Measurements from ENCODE around the gene ADCY7.

ADCY7 gene

DNA sequence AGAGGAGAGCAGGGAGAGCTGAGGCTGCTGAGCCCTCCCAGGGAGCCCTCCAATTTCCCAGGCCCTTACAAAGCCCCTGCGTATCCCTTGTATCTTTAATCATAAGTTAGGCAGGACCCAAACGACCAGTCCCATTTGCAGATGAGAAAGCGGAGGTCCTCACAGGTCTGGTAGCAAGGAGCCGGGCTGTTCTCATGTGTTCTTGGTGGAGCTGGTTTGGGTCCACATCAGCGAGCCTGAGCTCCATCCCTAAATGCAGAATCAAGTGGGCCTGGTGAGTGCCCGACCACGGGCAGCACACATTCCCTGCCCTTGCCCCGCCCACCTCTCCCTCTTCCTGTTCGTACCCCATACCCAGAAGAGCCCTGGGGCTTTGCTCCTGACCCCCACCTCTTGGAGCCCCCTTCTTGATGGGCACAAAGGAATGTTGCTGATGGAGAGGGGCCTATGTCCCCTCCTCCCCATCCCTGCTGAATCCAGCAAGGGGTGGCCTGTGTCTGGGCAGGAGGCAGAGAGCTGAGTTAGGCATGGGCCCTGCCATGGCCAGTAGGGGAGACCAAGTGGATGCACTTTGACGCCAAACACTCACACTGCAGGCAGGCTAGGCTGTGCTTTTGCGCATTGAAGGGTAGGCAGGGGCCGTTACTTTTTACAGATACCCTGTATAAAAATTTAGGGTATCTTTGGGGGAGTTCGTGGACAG lies 18.3 kb upstream of the ADCY7 start:
- no peak for DNase-seq (ENCODE audit: low read depth in 4 of 4, low spot score in 1 of 4)

- no peak for DNase-seq (ENCODE audit: low read depth in 4 of 4, low spot score in 1 of 4)
Measured at GRCh38 chr16:50248845-50249244, 17.5 kb upstream of the ADCY7 start.

- DNase-seq (ENCODE audit: low read depth in 4 of 4, low spot score in 1 of 4) = no peak
Measured at GRCh38 chr16:50251375-50252081, 14.8 kb upstream of the ADCY7 start.

GRCh38 chr16:50252082-50252611 lies 14.2 kb upstream of the ADCY7 start:
- no peak for DNase-seq (ENCODE audit: low read depth in 4 of 4, low spot score in 1 of 4)

DNA sequence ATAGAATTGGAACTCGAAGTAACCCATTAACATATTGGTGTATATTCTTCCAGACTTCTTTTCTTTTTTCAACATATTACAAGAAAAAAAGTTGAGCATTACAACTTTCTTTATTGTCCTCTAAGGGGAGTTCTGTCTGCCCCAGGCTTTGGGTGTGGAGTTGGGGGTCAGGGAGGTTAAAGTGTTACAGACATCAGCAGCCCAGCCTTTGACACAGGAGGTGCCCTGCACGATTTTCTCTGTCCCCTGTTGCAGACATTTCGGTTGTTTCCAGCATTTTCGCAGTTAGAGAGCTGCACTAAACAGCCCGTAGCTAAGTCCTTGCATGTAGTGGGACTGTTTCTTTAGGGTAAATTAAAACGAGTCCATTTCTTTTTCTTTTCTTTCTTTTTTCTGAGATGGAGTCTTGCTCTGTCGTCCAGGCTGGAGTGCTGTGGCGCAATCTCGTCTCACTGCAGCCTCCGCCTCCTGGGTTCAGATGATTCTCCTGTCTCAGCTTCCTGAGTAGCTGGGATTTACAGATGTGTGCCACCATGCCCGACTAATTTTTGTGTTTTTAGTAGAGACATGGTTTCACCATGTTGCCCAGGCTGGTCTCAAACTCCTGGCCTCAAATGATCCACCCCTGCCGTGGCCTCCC lies 13.4 kb upstream of the ADCY7 start:
- DNase-seq (ENCODE audit: low read depth in 4 of 4, low spot score in 1 of 4) = no peak

DNA sequence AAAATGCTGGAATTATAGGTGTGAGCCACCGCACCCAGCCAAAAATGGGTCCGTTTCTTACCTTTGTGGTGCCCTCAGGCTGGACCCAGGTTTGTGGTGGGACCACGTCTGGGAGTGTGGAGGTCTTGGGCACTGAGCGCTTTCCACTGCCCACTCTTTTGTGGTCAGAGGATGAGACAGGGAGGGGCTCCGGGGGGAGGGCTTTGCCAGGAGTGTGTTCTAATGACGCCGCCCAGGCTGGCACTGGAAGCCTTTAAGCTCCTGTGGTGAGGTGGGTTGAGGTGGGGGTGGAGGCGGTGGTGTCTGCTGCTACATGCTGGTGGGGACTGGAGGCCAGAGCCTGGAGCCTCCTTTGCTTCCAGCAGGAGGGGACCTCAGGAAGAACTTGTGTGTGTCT lies 12.8 kb upstream of the ADCY7 start:
- no peak for DNase-seq (ENCODE audit: low read depth in 4 of 4, low spot score in 1 of 4)

DNA sequence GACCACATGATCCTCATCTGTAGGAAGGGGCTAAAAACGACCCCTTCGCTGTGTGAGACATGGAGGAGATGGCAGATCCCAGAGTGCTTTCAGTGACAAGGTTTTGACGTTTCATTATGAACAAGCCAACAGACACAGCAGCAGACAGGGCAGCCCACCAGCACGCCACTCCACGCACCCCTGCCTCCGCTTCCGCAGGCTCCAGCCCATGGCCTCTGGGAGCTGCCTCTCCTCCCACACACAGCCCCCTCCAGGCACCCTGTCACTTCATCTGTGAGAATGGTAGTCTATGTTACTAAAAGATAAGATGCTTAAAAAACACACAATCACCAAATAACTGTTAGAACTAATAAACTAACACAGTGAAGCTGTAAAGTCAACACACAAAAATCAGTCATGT lies 12.3 kb upstream of the ADCY7 start:
- no peak for DNase-seq (ENCODE audit: low read depth in 4 of 4, low spot score in 1 of 4)

DNA sequence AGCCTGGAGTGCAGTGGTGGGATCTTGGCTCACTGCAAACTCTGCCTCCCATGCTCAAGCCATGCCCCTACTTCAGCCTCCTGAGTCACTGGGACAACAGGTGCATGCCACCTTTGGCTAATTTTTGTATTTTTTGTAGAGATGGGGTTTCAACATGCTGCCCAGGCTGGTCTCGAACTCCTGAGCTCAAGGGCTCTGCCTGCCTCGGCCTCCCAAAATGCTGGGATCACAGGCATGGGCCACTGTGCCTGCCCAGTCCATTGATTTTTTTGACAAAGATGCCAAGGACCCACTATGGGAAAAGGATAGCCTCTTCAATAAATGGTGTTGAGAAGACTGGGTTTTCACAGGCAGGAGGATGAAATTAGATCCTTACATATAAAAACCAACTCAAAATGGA lies 10.8 kb upstream of the ADCY7 start:
- no peak for DNase-seq (ENCODE audit: low read depth in 4 of 4, low spot score in 1 of 4)

DNA sequence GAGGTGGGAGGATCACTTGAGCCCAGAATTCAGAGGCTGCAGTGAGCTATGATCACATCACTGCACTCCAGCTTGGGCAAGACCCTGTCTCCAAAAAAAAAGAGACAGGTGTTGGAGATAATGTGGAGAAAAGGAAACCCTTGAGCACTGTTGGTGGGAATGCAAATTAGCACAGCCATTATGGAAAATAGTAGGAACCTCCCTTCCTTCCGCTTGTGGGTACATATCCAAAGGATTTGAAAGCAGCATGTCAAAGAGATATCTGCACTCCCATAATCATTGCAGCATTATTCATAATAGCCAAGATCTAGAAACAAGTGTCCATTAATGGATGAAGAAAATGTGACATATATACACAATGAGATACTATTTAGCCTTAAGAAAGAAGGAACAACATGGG lies 9.7 kb upstream of the ADCY7 start:
- DNase-seq (ENCODE audit: low read depth in 4 of 4, low spot score in 1 of 4) = no peak

DNA sequence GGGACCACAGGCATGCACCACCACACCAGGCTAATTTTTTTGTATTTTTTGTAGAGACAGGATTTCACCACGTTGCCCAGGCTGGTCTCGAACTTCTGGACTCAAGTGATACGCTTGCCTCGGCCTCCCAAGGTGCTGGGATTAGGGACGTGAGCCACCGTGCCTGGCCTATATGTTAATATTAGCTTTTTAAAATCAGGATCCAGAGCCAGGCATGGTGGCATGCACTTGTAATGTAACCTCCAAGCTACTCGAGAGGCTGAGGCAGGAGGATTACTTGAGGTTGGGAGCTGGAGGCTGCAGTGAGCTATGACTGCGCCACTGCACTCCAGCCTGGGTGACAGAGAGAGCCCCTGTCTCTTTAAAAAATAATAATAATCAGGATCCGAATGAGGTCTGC lies 8.5 kb upstream of the ADCY7 start:
- no peak for DNase-seq (ENCODE audit: low read depth in 4 of 4, low spot score in 1 of 4)

- DNase-seq (ENCODE audit: low read depth in 4 of 4, low spot score in 1 of 4) = no peak
Measured at GRCh38 chr16:50259334-50260205, 6.8 kb upstream of the ADCY7 start.

- no peak for DNase-seq (ENCODE audit: low read depth in 4 of 4, low spot score in 1 of 4)
Measured at GRCh38 chr16:50260206-50261159, 5.9 kb upstream of the ADCY7 start.

DNA sequence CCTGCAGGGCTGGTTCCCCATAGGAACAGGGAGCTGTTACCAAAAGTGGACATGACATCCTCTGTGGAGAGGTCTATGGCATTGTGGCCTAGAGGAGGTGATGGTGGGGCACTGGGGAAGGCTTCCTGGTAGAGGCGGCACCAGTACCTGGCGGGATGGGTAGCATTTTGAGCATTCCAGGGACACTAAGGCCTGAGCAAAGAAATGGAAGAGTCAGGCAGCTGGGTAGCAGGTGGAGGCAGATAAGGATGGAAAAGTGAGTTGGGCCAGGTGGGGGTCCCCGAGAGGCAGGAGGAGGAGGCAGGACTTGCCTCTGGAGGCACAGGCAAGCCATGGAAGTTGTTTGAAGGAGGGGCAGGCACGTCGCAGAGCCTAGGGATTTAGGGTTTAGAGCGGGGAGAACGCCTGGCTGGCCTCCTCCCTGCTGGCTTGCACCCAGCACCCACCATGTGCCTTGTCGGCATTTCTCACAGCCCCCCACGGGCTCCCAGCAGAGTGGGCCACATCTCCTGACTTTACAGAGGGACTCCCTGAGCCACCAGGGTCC lies 5.1 kb upstream of the ADCY7 start:
- DNase-seq (ENCODE audit: low read depth in 4 of 4, low spot score in 1 of 4) = no peak

- no peak for DNase-seq (ENCODE audit: low read depth in 4 of 4, low spot score in 1 of 4)
Measured at GRCh38 chr16:50261707-50262235, 4.6 kb upstream of the ADCY7 start.

DNA sequence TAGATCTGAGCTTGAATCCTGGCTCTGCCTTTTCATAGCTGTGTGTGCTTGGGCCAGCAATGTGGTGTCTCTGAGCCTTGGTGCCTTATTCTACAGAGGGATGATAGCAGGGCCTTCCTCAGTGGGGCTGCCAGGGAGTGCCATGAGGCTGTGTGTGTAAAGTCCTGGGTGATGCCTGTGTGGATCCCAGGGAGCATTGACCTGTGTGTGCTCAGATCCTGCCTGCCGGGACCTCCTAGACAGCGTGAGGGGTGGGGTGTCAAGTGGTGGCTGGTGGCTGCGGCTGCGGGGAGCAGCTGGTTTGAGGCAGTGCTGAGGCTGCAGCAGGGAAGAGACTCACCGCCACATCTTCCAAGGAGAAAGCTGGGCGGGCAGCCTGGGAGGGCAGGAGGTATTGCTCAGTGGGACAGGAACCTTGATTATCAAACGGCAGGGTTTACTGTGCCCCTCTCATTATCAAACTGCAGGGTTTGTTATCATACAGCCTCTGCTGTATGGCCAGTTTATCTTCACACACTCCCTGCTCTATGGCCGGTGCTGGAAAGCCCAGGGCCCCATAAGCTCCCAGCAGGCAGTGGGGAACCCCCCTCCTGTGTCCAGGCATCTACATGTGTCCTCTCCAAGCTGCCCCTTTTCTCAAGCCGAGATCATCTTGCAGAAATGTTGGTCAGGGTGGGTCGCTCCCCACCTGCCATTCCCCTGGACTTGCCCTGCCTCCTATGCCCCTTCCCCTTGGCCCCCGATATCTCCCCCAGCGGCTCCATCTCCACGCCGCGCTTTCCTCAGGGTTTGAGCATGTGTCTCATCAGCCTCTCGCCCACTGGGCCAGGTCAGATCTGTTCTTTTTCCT lies 3.1 kb upstream of the ADCY7 start:
- DNase-seq (ENCODE audit: low read depth in 4 of 4, low spot score in 1 of 4) = no peak

GRCh38 chr16:50263940-50264929 lies 2.1 kb upstream of the ADCY7 start:
- DNase-seq (ENCODE audit: low read depth in 4 of 4, low spot score in 1 of 4) = no peak

DNA sequence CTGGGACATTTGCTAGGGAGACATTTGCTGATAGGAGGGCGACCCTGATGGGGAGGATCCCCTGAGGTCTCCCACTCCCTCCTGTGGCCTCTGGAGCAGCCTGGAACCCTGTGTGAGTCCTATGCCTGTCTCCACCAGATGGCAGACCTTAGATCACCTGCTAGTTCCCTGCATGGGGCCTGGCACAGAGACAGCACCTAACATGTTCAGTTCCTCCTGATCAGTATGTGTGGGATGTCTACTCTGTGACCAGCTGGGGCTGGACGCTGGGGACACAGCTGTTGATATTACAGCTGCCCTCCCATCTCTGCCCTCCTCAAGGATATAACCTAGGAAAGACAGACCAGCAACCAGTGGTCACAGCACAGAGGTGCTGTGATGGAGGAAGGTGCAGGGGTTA lies 1.1 kb upstream of the ADCY7 start:
- no peak for DNase-seq (ENCODE audit: low read depth in 4 of 4, low spot score in 1 of 4)

All from stimulated activated CD4-positive, alpha-beta T cell treated with anti-CD3 and anti-CD28 coated beads, Interleukin-1b, Interleukin-23, amount 100 ng/mL, for 24 hours (primary cell).